KMS-11 (cell line): ENCODE data around the gene CBX1.

Source experiments
- H2AFZ ChIP-seq: fragments of 200-600 bp; sonication (generic); 2 replicates; pipeline ENCODE4 v1.6.1; 2016; ENCODE audit warnings: antibody characterized with exemption, mixed run types, low read depth
- H3K27ac ChIP-seq: fragments of 200-600 bp; sonication (generic); 2 replicates; pipeline ENCODE4 v1.6.1; 2016; ENCODE audit warnings: mild to moderate bottlenecking, mixed run types
- H3K27me3 ChIP-seq: fragments of 200-600 bp; sonication (generic); 2 replicates; pipeline ENCODE4 v1.6.1; 2017; ENCODE audit warnings: mild to moderate bottlenecking, low read depth, mixed run types, moderate library complexity; ENCODE audit not compliant: insufficient read depth
- H3K36me3 ChIP-seq: fragments of 200-600 bp; sonication (generic); 2 replicates; pipeline ENCODE4 v1.6.1; 2017; ENCODE audit warnings: mild to moderate bottlenecking, mixed run types; ENCODE audit not compliant: insufficient read depth
- H3K4me1 ChIP-seq: fragments of 200-600 bp; sonication (generic); 2 replicates; pipeline ENCODE4 v1.6.1; 2016; ENCODE audit warnings: mild to moderate bottlenecking, low read depth, mixed run types; ENCODE audit not compliant: poor library complexity, severe bottlenecking
- H3K4me2 ChIP-seq: fragments of 200-600 bp; sonication (generic); 2 replicates; pipeline ENCODE4 v1.7.0; 2016; ENCODE audit warnings: mild to moderate bottlenecking, mixed run types
- H3K4me3 ChIP-seq: fragments of 200-600 bp; sonication (generic); IDR thresholded peaks from 2 replicates; pipeline ENCODE4 v1.6.1; 2017; ENCODE audit warnings: low read depth, low read length, mixed read lengths; ENCODE audit not compliant: insufficient read depth
- H3K79me2 ChIP-seq: fragments of 200-600 bp; sonication (generic); 2 replicates; pipeline ENCODE4 v1.6.1; 2016; ENCODE audit warnings: low read depth, mixed run types; ENCODE audit not compliant: insufficient read depth
- H3K9ac ChIP-seq: fragments of 200-600 bp; sonication (generic); 2 replicates; pipeline ENCODE4 v1.6.1; 2016; ENCODE audit warnings: mild to moderate bottlenecking, mixed run types
- H4K20me1 ChIP-seq: fragments of 200-600 bp; sonication (generic); 2 replicates; pipeline ENCODE4 v1.6.1; 2016; ENCODE audit warnings: mild to moderate bottlenecking, mixed run types; ENCODE audit not compliant: insufficient read depth
- TF ChIP-seq, protein P1 (sequence below): fragments of 200-600 bp; sonication (generic); conservative IDR thresholded peaks from 2 replicates; pipeline ENCODE4 v1.6.1; 2017; ENCODE audit warnings: low read depth, mild to moderate bottlenecking, antibody characterized with exemption, low read length, moderate library complexity, mixed read lengths

CBX1 gene

DNA sequence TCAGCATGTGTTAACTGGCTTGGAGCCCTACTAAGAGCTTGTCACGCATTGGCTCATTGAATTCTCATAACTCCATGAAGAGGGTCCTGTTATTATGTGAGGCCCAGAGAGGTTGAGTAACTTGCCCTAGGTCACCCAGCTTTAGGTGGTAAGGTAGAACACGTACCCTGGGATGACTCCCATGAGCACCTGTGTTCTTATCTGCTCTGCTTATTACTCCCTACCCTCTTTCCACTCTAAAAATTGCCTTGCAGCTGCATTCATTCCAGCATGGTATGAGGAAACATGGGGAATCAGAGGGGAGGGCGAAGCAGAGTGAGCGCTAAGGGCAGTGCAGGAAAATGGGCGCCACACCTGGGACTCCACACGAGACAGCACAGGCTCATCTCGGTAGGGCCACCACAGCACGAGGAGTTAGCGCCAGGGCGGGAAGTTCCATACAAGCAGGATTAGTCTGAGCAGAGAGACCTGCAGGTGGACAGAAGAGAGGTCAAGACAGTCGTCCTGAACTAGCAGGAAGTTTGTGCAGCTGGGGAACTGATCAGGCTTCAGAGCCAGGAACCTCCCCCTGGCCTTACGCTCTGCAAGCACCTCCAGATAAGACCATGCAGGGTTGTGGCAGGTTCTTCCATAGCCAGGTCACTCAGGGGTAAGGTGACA, 73.8 kb downstream of the CBX1 start:
- Histone ChIP-seq H2AFZ (no peak overlapping the region), H3K79me2 (no peaks in the 10 kb centered on the region), H3K36me3 (no peaks in the 10 kb centered on the region), H3K9ac (no peak overlapping the region), H4K20me1 (no peaks in the 10 kb centered on the region), H3K27me3 (no peaks in the 10 kb centered on the region; the same call in 1 of the 2 replicates), H3K27ac (no peak overlapping the region), H3K4me1 (peaks cover 26% of the 10 kb centered on the region), H3K4me2 (no peak overlapping the region), H3K4me3 (no peak overlapping the region)
- TF ChIP-seq, protein P1, sequence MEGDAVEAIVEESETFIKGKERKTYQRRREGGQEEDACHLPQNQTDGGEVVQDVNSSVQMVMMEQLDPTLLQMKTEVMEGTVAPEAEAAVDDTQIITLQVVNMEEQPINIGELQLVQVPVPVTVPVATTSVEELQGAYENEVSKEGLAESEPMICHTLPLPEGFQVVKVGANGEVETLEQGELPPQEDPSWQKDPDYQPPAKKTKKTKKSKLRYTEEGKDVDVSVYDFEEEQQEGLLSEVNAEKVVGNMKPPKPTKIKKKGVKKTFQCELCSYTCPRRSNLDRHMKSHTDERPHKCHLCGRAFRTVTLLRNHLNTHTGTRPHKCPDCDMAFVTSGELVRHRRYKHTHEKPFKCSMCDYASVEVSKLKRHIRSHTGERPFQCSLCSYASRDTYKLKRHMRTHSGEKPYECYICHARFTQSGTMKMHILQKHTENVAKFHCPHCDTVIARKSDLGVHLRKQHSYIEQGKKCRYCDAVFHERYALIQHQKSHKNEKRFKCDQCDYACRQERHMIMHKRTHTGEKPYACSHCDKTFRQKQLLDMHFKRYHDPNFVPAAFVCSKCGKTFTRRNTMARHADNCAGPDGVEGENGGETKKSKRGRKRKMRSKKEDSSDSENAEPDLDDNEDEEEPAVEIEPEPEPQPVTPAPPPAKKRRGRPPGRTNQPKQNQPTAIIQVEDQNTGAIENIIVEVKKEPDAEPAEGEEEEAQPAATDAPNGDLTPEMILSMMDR = no peak

DNA sequence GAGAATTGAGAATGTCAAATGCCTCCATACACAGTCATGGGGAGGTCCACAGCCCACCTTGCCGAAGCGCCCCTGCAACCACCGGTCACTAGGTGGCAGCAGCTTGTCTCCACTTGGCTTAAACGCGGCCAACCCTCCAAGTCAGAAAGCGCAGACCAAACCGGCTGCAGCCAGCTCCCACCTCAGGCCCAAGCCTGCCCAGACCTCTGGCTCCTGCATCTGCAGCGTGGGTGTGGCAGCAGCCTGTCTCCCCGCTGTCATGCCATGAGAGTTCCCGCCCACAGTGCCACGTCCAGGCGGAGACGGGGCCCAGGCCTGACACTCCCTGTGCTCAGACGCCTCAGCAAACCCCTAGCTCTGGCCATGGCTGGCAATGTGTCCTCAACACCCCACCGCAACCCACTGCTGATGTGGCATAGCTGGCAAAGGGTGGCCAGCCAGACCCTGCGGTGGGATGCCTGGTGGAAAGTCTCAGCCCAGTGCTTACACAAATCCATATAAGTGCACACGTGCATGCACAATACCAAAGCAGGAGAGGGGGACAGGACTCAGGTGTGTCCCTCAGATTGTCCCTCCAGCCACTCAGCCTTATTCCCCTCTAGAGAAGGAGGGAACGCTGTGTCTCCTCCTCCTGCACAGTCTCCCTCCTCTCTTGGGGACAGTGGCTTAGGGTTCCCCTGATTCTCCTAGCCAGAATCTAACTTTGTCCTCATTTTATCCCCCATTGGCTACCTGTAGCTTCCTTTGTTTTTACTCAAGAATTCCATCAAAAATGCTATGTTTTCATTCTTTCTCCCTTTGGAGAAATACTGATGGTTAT, 74.6 kb downstream of the CBX1 start:
- Histone ChIP-seq H3K9ac (no peak overlapping the region), H3K79me2 (no peaks in the 10 kb centered on the region), H3K4me2 (peak overlapping the region; percentile 85; the same call in 1 of the 2 replicates), H3K36me3 (no peaks in the 10 kb centered on the region), H3K27ac (no peak overlapping the region), H3K4me3 (no peak overlapping the region), H3K4me1 (peaks cover 28% of the 10 kb centered on the region), H2AFZ (peak overlapping the region; percentile 36; the same call in 1 of the 2 replicates), H3K27me3 (no peaks in the 10 kb centered on the region; the same call in 1 of the 2 replicates), H4K20me1 (no peaks in the 10 kb centered on the region)
- TF ChIP-seq, protein P1 = peak; percentile 88

DNA sequence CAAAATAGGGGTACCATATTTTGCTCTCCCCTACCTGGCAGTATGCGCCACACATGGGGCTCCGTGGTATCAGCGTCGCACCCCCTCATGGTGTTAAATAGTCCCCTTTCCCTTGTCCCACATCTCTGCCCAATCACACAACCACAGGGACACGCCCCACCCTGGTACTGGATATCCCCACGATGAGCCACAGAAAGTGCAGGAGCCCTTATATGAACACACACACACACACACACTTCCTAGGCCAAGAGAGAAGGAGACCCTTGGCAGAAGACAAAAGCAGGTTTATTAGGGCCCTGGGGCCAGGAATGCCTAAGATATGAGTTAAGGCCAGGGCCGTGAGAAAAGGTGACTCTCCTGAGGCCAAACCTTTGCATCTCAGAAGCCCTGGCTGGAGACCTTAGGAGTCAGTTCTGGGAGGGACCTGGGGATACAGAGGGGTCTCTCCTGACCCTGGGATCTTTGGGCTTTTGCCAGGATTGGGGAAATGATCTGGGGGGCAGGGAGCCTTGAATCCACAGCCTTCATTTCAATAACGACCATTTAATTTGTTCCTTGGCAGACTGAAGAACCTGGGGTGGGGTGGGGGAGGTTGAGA, 75.3 kb downstream of the CBX1 start:
- H3K27ac ChIP-seq = no peak overlapping the region
- H3K36me3 ChIP-seq = no peaks in the 10 kb centered on the region
- H2AFZ ChIP-seq = peak overlapping the region; percentile 14; the same call in 1 of the 2 replicates
- H3K79me2 ChIP-seq = no peaks in the 10 kb centered on the region
- no peaks in the 10 kb centered on the region for H4K20me1 ChIP-seq
- no peak overlapping the region for H3K9ac ChIP-seq
- H3K4me3 ChIP-seq = no peak overlapping the region
- H3K4me2 ChIP-seq = peak overlapping the region; percentile 85
- TF ChIP-seq, protein P1 = no peak
- H3K27me3 ChIP-seq = no peaks in the 10 kb centered on the region
- peaks cover 28% of the 10 kb centered on the region for H3K4me1 ChIP-seq

DNA sequence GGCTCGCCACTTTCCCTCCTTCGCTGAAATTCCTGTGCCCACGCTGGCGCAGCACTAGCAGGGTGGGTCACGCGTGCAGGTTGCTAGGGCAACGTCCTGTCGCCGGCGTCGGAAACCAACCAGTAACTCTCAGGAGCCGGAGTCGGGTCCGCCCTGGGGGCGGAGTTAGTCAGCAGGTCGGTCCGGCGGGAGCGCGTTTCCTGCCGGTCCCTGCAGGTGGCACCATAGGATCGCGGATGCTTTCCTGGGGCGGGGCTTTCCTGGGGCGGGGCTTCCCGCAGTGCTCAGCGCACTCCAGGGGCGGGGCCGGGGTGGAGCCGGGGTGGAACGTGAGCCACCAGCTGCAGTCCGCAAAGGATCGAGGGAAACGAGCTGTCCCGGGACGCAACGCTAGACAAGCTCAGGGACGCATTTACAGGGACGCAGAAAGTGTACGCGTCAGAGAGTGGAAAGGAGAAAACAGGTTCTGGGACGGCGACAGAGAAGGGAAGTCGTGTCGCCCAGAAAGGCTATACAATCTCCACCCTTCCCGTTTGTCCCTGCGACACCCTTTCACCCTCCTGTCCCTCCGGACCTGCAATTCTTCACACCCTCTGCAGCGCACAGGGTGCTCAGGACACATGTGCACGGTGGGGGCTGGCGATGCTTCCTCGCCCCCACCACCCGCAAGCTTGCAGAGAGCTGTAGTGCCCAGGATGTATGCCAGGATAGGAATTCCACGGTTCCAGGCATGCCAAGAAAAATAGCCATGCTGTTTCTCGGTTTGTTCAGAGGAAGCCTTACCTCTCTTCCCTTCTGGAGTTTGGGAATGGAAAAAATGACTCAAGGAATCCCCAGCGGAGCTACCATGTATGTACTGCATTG, 76.0 kb downstream of the CBX1 start:
- Histone ChIP-seq H4K20me1 (no peaks in the 10 kb centered on the region), H3K4me2 (peak overlapping the region; percentile 85), H3K79me2 (no peaks in the 10 kb centered on the region), H2AFZ (peak overlapping the region; percentile 93), H3K4me3 (no peak overlapping the region), H3K4me1 (peaks cover 28% of the 10 kb centered on the region), H3K27ac (no peak overlapping the region; the same call in 1 of the 2 replicates), H3K9ac (no peak overlapping the region), H3K36me3 (no peaks in the 10 kb centered on the region), H3K27me3 (no peaks in the 10 kb centered on the region)
- TF ChIP-seq, protein P1 = peak; percentile 64
